ENCODE measurements around the gene PYM1. TPM values are rescaled to one million over a fixed set of nuclear protein-coding genes. Genes with fewer than 3 reads are reported as not detected.

Gene PYM1
- total and polyA plus RNA-seq, 2 of the 8 experiments (the other 6 are each of a cell fraction or from before 2014, with no cell fraction given) = 38.7 to 58.5 TPM

DNA sequence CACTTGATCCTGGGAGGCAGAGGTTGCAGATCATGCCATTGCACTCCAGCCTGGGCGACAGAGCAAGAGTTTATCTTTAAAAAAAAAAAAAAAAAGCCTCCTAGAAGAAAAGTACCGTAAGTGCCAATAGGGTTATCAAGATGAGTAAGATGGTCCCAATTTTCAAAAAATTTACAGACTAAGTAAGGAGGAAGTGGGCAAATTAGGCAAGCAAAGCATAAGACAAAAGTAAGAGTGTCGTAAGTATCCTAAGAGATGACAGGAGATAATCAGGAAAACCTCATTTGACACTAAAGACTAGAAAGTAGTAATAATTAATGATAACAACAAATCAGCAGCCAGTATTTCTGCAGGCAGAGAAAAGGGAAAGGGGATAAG is 12.2 kb downstream of the PYM1 start:
- Histone ChIP-seq H3K4me1 (replicated peaks in 1 of 4; ENCODE audit: control insufficient read depth in 3 of 4, insufficient read depth in 4 of 4, low read length in 3 of 4) (no peaks in the 10 kb centered on the region), H3K4me3 (ENCODE audit: extremely low read depth in 1 of 4, insufficient read depth in 2 of 4, low read depth in 3 of 4, low read length in 4 of 4) (no peak overlapping the region), H2BK20ac (ENCODE audit: low read length) (no peak overlapping the region), H2AFZ (ENCODE audit: low read length) (no peak overlapping the region), H2BK5ac (ENCODE audit: low read depth, low read length) (no peak overlapping the region), H3K79me1 (ENCODE audit: low read depth, low read length) (no peaks in the 10 kb centered on the region; the same call in 1 of the 2 replicates), H3K27me3 (replicated peaks in 1 of 4; ENCODE audit: control insufficient read depth in 3 of 4, extremely low read depth in 1 of 4, insufficient read depth in 3 of 4, low read length in 3 of 4) (no peaks in the 10 kb centered on the region), H4K91ac (replicated peaks; ENCODE audit: insufficient read length, low read length) (no peak overlapping the region), H3K23me2 (ENCODE audit: low read depth, low read length) (no peaks in the 10 kb centered on the region), H3K79me2 (ENCODE audit: control insufficient read depth in 1 of 2, insufficient read depth in 2 of 2, low read length in 2 of 2) (peaks cover 7 to 72% of the 10 kb centered on the region in 2 experiments; a peak in 3 of 4 replicates), H3K27ac (ENCODE audit: low read depth, low read length) (no peak overlapping the region), H2BK12ac (ENCODE audit: low read depth, low read length) (no peak overlapping the region), H2BK15ac (ENCODE audit: low read length) (no peak overlapping the region), H3K4me2 (ENCODE audit: insufficient read depth in 1 of 2, low read depth in 2 of 2, low read length in 2 of 2) (no peak overlapping the region), H4K20me1 (replicated peaks in 1 of 2; ENCODE audit: control insufficient read depth in 1 of 2, insufficient read depth in 2 of 2, low read length in 2 of 2) (peaks cover 3 to 5% of the 10 kb centered on the region in 2 experiments), H4K5ac (ENCODE audit: insufficient read length, low read depth, low read length) (no peak overlapping the region), H3K9ac (replicated peaks in 1 of 4; ENCODE audit: extremely low read depth in 1 of 4, low read depth in 3 of 4, low read length in 3 of 4) (no peak overlapping the region), H3K4ac (replicated peaks; ENCODE audit: insufficient read length, low read depth, low read length) (no peak overlapping the region), H3K36me3 (ENCODE audit: control insufficient read depth in 2 of 4, insufficient read depth in 4 of 4, low read length in 3 of 4) (peaks cover 0 to 18% (median 1%) of the 10 kb centered on the region in 4 experiments; a peak in 1 of 8 replicates), H4K8ac (ENCODE audit: extremely low read depth, insufficient read depth, low read length) (no peak overlapping the region), H3K14ac (ENCODE audit: insufficient read length) (no peak overlapping the region), H2BK120ac (replicated peaks; ENCODE audit: low read depth, low read length) (no peak overlapping the region), H3K18ac (ENCODE audit: extremely low read depth, low read length) (no peak overlapping the region), H2AK5ac (ENCODE audit: low read depth, low read length) (no peak overlapping the region), H3K23ac (ENCODE audit: insufficient read length) (no peak overlapping the region), H3K9me3 (ENCODE audit: insufficient read depth in 2 of 2, low read depth in 1 of 2, low read length in 1 of 2) (no peaks in the 10 kb centered on the region), H3K56ac (replicated peaks; ENCODE audit: insufficient read length, low read depth, low read length) (no peak overlapping the region)
- ChIA-PET CTCF (ENCODE audit: partially characterized antibody) (interaction anchor here (0.7 to 6.0 kb wide), 2 partner anchors 11 to 81 kb away, joined by 3 to 41 read pairs; partner anchors contain the start of gene PYM1), POLR2A (ENCODE audit: partially characterized antibody) (interaction anchor here (0.8 to 3.1 kb wide), 4 partner anchors 11 to 86 kb away, joined by 3 to 21 read pairs (median 5); partner anchors contain the start of gene DNAJC14)
- no peak for FAIRE-seq
- TF ChIP-seq, protein P1, sequence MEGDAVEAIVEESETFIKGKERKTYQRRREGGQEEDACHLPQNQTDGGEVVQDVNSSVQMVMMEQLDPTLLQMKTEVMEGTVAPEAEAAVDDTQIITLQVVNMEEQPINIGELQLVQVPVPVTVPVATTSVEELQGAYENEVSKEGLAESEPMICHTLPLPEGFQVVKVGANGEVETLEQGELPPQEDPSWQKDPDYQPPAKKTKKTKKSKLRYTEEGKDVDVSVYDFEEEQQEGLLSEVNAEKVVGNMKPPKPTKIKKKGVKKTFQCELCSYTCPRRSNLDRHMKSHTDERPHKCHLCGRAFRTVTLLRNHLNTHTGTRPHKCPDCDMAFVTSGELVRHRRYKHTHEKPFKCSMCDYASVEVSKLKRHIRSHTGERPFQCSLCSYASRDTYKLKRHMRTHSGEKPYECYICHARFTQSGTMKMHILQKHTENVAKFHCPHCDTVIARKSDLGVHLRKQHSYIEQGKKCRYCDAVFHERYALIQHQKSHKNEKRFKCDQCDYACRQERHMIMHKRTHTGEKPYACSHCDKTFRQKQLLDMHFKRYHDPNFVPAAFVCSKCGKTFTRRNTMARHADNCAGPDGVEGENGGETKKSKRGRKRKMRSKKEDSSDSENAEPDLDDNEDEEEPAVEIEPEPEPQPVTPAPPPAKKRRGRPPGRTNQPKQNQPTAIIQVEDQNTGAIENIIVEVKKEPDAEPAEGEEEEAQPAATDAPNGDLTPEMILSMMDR (IDR thresholded peaks at IDR 0.05; ENCODE audit: control extremely low read depth in 1 of 3, insufficient read depth in 1 of 3, low read depth in 1 of 3, low read length in 3 of 3) = no peak
- TF ChIP-seq CBX8 (IDR thresholded peaks at IDR 0.05; ENCODE audit: borderline replicate concordance, low read depth, low read length) = no peak
- TF ChIP-seq RNF2 (IDR thresholded peaks at IDR 0.05; ENCODE audit: borderline replicate concordance, low read depth, low read length, missing control alignments, poor library complexity, severe bottlenecking) = no peak
- TF ChIP-seq RFX5 (IDR thresholded peaks at IDR 0.05; ENCODE audit: borderline replicate concordance, low read depth, low read length) = no peak
- TF ChIP-seq SP4 (IDR thresholded peaks at IDR 0.05; ENCODE audit: low read length) = no peak
- TF ChIP-seq POU5F1 (IDR thresholded peaks at IDR 0.05; ENCODE audit: low read depth, low read length) = no peak
- no peak for TF ChIP-seq SUZ12 (IDR thresholded peaks at IDR 0.05; ENCODE audit: low read length)
- TF ChIP-seq RAD21 (IDR thresholded peaks at IDR 0.05 in 1 of 2, conservative IDR thresholded peaks at IDR 0.05 in 1 of 2; ENCODE audit: low read depth in 2 of 2, low read length in 2 of 2) = no peak
- TF ChIP-seq GABPA (IDR thresholded peaks at IDR 0.05; ENCODE audit: borderline replicate concordance, insufficient read depth, low read length) = no peak
- TF ChIP-seq HDAC6 (IDR thresholded peaks at IDR 0.05; ENCODE audit: low read depth, low read length) = no peak
- no peak for TF ChIP-seq SP2 (IDR thresholded peaks at IDR 0.05; ENCODE audit: low read length)
- DNase-seq (ENCODE audit: low read depth in 1 of 2, low spot score in 2 of 2) = no peak
- 80% methylated on average over 3 of the region's 3 CpGs; no CpG with 5 or more reads in 1 of the 2 experiments for WGBS, 2 experiments (ENCODE audit: extremely low coverage in 1 of 2, insufficient coverage in 1 of 2, insufficient read length in 1 of 2, insufficient replicate concordance in 2 of 2, low coverage in 1 of 2, low lambda C conversion rate in 2 of 2, missing lambda C conversion rate in 1 of 2)

Data from H1 (cell line).